Activated CD8-positive, alpha-beta memory T cell treated with anti-CD3 and anti-CD28 coated beads, Interleukin-2, amount 50 U/mL, for 48 hours (primary cell): ENCODE measurements around the gene ATG9B.

ENCODE experiments used
- DNase-seq: peaks from one replicate; pipeline ENCODE4 v3.0.0-alpha.2; 2020

The ATG9B gene

GRCh38 chr7:150977382-150978125 lies 46.7 kb downstream of the ATG9B start:
- no peak for DNase-seq

- no peak for DNase-seq
Measured at GRCh38 chr7:150976529-150977381, 47.5 kb downstream of the ATG9B start.

GRCh38 chr7:150975536-150976319 lies 48.6 kb downstream of the ATG9B start:
- no peak for DNase-seq

GRCh38 chr7:150974468-150975391 lies 49.6 kb downstream of the ATG9B start:
- peak; percentile 86 for DNase-seq

GRCh38 chr7:150973571-150974451 lies 50.5 kb downstream of the ATG9B start:
- no peak for DNase-seq

GRCh38 chr7:150972741-150973140 lies 51.6 kb downstream of the ATG9B start:
- DNase-seq = no peak

GRCh38 chr7:150972023-150972468 lies 52.2 kb downstream of the ATG9B start:
- no peak for DNase-seq

- no peak for DNase-seq
Measured at GRCh38 chr7:150971242-150972022, 52.9 kb downstream of the ATG9B start.

- DNase-seq = no peak
Measured at GRCh38 chr7:150970424-150970823, 53.9 kb downstream of the ATG9B start.

- no peak for DNase-seq
Measured at GRCh38 chr7:150969475-150969874, 54.8 kb downstream of the ATG9B start.

- DNase-seq = no peak
Measured at GRCh38 chr7:150968734-150969372, 55.4 kb downstream of the ATG9B start.

- no peak for DNase-seq
Measured at GRCh38 chr7:150968056-150968733, 56.1 kb downstream of the ATG9B start.

GRCh38 chr7:150967349-150967748 lies 56.9 kb downstream of the ATG9B start:
- no peak for DNase-seq

- DNase-seq = no peak
Measured at GRCh38 chr7:150966002-150966401, 58.3 kb downstream of the ATG9B start.

GRCh38 chr7:150965273-150965830 lies 58.9 kb downstream of the ATG9B start:
- no peak for DNase-seq
